HCT116 (cell line): ENCODE data around the gene RAP1A. TPM values are rescaled to one million over a fixed set of nuclear protein-coding genes. Genes with fewer than 3 reads are reported as not detected.

ENCODE experiments used
- ATAC-seq: fragments of 200-7000 bp; cut with Tn5 transposase; 2 replicates; pipeline ENCODE4 v1.9.1; 2020; ENCODE audit warnings: mild to moderate bottlenecking, moderate library complexity
- BruUV-seq: library from RNA; stranded (reverse); fragments of 400-500 nt; replicated peaks from 2 replicates; lab custom pipeline; 2021; lab: Mats Ljungman, UMichigan
- CTCF ChIA-PET: fragments of 300-600 bp; sonication (Branson Sonifier 250); formaldehyde crosslinking; loops from one replicate; lab custom pipeline; 2021; ENCODE audit warnings: antibody characterized with exemption; lab: Charles Lee
- POLR2A ChIA-PET: fragments of 300-600, 350-600 bp; sonication (Branson Sonifier 250); formaldehyde crosslinking; loops from one replicate; lab custom pipeline; 2021; ENCODE audit warnings: antibody characterized with exemption; lab: Charles Lee
- RAD21 ChIA-PET, 2 experiments: fragments of 300-600 bp; sonication (Branson Sonifier 250); formaldehyde crosslinking; loops; one replicate each; lab custom pipeline; 2023; ENCODE audit warnings: low total read pairs in 2 of 2; ENCODE audit not compliant: uncharacterized antibody in 2 of 2, unreplicated experiment in 2 of 2, low non-redundant PET in 1 of 2; lab: Charles Lee
- DNase-seq: peaks from one replicate; pipeline ENCODE4 v3.0.0-alpha.2; 2010; ENCODE audit warnings: low read depth, low spot score
- H2AFZ ChIP-seq: fragments of 200-600 bp; shearing (Covaris generic), sonication (generic); 2 replicates; pipeline ENCODE4 v1.6.1; 2017; ENCODE audit warnings: low read depth, mixed run types, mixed read lengths, antibody characterized with exemption, low read length; ENCODE audit not compliant: poor library complexity, severe bottlenecking
- H3K27ac ChIP-seq: 2 replicates; pipeline ENCODE4 v1.5.1; 2012; ENCODE audit warnings: low read depth, low read length
- H3K27me3 ChIP-seq: fragments of 200-600 bp; sonication (generic); 2 replicates; pipeline ENCODE4 v1.6.1; 2016; ENCODE audit warnings: mixed run types, low read length, mixed read lengths; ENCODE audit not compliant: insufficient read depth
- H3K36me3 ChIP-seq, 2 experiments: fragments of 200-500 bp in 1 of 2; fragments of 200-600 bp in 1 of 2; sonication (Bioruptor generic) in 1 of 2; sonication (generic) in 1 of 2; 2 replicates each; pipeline versions ENCODE4 v1.5.1 to v1.6.1; 2014 to 2016; ENCODE audit warnings: low read length in 2 of 2, inconsistent platforms in 1 of 2, mixed read lengths in 1 of 2, mixed run types in 1 of 2; ENCODE audit not compliant: insufficient read depth in 2 of 2, control insufficient read depth in 1 of 2
- H3K4me1 ChIP-seq, 2 experiments: fragments of 200-600 bp in 1 of 2; sonication (generic) in 1 of 2; 2 replicates each; pipeline versions ENCODE4 v1.5.1 to v1.6.1; 2012 to 2017; ENCODE audit warnings: low read length in 2 of 2, inconsistent platforms in 1 of 2, mild to moderate bottlenecking in 1 of 2, mixed read lengths in 1 of 2, mixed run types in 1 of 2, moderate library complexity in 1 of 2; ENCODE audit not compliant: insufficient read depth in 2 of 2, control insufficient read depth in 1 of 2
- H3K4me2 ChIP-seq: fragments of 200-600 bp; sonication (generic); 2 replicates; pipeline ENCODE4 v1.6.1; 2017; ENCODE audit warnings: mixed run types, low read length, mixed read lengths
- H3K4me3 ChIP-seq, 2 experiments: fragments of 200-600 bp in 1 of 2; sonication (generic) in 1 of 2; replicated peaks in 1 of 2; 2 replicates each; pipeline ENCODE4 v1.5.1; 2011 to 2016; ENCODE audit warnings: low read length in 2 of 2, control low read depth in 1 of 2, low read depth in 1 of 2, mild to moderate bottlenecking in 1 of 2, mixed read lengths in 1 of 2, mixed run types in 1 of 2
- H3K79me2 ChIP-seq: fragments of 200-600 bp; sonication (generic); 2 replicates; pipeline ENCODE4 v1.6.1; 2017; ENCODE audit warnings: mild to moderate bottlenecking, mixed run types, low read length, moderate library complexity, mixed read lengths; ENCODE audit not compliant: insufficient read depth
- H3K9ac ChIP-seq: fragments of 200-600 bp; sonication (generic); 2 replicates; pipeline ENCODE4 v1.6.1; 2016; ENCODE audit warnings: low read length, mixed read lengths
- H3K9me2 ChIP-seq: fragments of 200-600 bp; sonication (generic), shearing (Covaris generic); 2 replicates; pipeline ENCODE4 v1.6.1; 2017; ENCODE audit warnings: mixed run types, mild to moderate bottlenecking, moderate library complexity; ENCODE audit not compliant: insufficient read depth
- H3K9me3 ChIP-seq, 2 experiments: fragments of 200-500 bp in 1 of 2; fragments of 200-600 bp in 1 of 2; sonication (Bioruptor generic) in 1 of 2; sonication (generic) in 1 of 2; 2 replicates each; pipeline ENCODE4 v1.6.1; 2014 to 2017; ENCODE audit warnings: low read length in 2 of 2, mixed read lengths in 2 of 2, inconsistent platforms in 1 of 2, low read depth in 1 of 2, mild to moderate bottlenecking in 1 of 2, mixed run types in 1 of 2, moderate library complexity in 1 of 2; ENCODE audit not compliant: control insufficient read depth in 1 of 2, insufficient read depth in 1 of 2
- H4K20me1 ChIP-seq: fragments of 200-600 bp; sonication (generic), shearing (Covaris generic); 2 replicates; pipeline ENCODE4 v1.6.1; 2017; ENCODE audit warnings: mixed run types, mild to moderate bottlenecking, moderate library complexity; ENCODE audit not compliant: insufficient read depth
- CBX3 ChIP-seq: IDR thresholded peaks from 2 replicates; pipeline ENCODE4 v1.6.1; 2012; ENCODE audit warnings: low read depth
- CTCF ChIP-seq, 3 experiments: fragments of 200-600 bp in 1 of 3; sonication (generic) in 1 of 3; IDR thresholded peaks in 2 of 3; conservative IDR thresholded peaks in 1 of 3; 2 replicates each; pipeline ENCODE4 v1.5.1; 2012 to 2017; ENCODE audit warnings: low read depth in 2 of 3, low read length in 2 of 3, antibody characterized with exemption in 1 of 3, borderline replicate concordance in 1 of 3, control low read depth in 1 of 3, mild to moderate bottlenecking in 1 of 3, mixed read lengths in 1 of 3, mixed run types in 1 of 3, moderate library complexity in 1 of 3; ENCODE audit not compliant: insufficient read depth in 1 of 3
- EGR1 ChIP-seq: IDR thresholded peaks from 2 replicates; pipeline ENCODE4 v1.6.1; 2012; ENCODE audit warnings: low read depth
- ELF1 ChIP-seq: IDR thresholded peaks from 2 replicates; pipeline ENCODE4 v1.6.1; 2012; ENCODE audit warnings: low read depth, borderline replicate concordance
- EZH2 ChIP-seq: fragments of 200-600 bp; sonication (generic); IDR thresholded peaks from 2 replicates; pipeline ENCODE4 v1.6.1; 2017; ENCODE audit warnings: antibody characterized with exemption, mixed run types
- EZH2phosphoT487 ChIP-seq: fragments of 200-600 bp; IDR thresholded peaks from 2 replicates; pipeline ENCODE4 v1.6.1; 2018; ENCODE audit warnings: antibody characterized with exemption, borderline replicate concordance
- FOSL1 ChIP-seq: IDR thresholded peaks from 2 replicates; pipeline ENCODE4 v1.6.1; 2012; ENCODE audit warnings: low read depth
- JUND ChIP-seq: IDR thresholded peaks from 2 replicates; pipeline ENCODE4 v1.6.1; 2012
- MAX ChIP-seq: IDR thresholded peaks from 2 replicates; pipeline ENCODE4 v1.6.1; 2012
- POLR2A ChIP-seq: IDR thresholded peaks from 2 replicates; pipeline ENCODE4 v1.7.0; 2011; ENCODE audit warnings: borderline replicate concordance; ENCODE audit not compliant: insufficient read depth, insufficient read length; ENCODE audit errors: extremely low read depth
- REST ChIP-seq: IDR thresholded peaks from 2 replicates; pipeline ENCODE4 v1.6.1; 2012; ENCODE audit warnings: low read depth
- SIN3A ChIP-seq: IDR thresholded peaks from 2 replicates; pipeline ENCODE4 v1.6.1; 2012; ENCODE audit warnings: low read depth
- SP1 ChIP-seq: IDR thresholded peaks from 2 replicates; pipeline ENCODE4 v1.6.1; 2012; ENCODE audit warnings: low read depth
- SRF ChIP-seq: IDR thresholded peaks from 2 replicates; pipeline ENCODE4 v1.6.1; 2012; ENCODE audit warnings: low read depth
- TCF7L2 ChIP-seq: IDR thresholded peaks from 2 replicates; pipeline ENCODE4 v1.7.0; 2011; ENCODE audit warnings: borderline replicate concordance, inconsistent platforms; ENCODE audit not compliant: insufficient read depth, insufficient read length; ENCODE audit errors: extremely low read depth
- YY1 ChIP-seq: IDR thresholded peaks from 2 replicates; pipeline ENCODE4 v1.6.1; 2011; ENCODE audit warnings: low read length, low read depth, moderate library complexity, mild to moderate bottlenecking; ENCODE audit not compliant: insufficient replicate concordance; ENCODE audit errors: extremely low read depth
- ZBTB33 ChIP-seq: IDR thresholded peaks from 2 replicates; pipeline ENCODE4 v1.6.1; 2011; ENCODE audit warnings: mild to moderate bottlenecking, low read length, moderate library complexity; ENCODE audit not compliant: insufficient replicate concordance; ENCODE audit errors: extremely low read depth
- ZFX ChIP-seq: fragments of 450-650 bp; IDR thresholded peaks from 2 replicates; pipeline ENCODE4 v1.6.1; 2017
- ZNF274 ChIP-seq: fragments of 200-500 bp; sonication (Bioruptor generic); IDR thresholded peaks from 2 replicates; pipeline ENCODE4 v1.6.1; 2014; ENCODE audit warnings: mild to moderate bottlenecking, low read depth, low read length, inconsistent platforms
- intact Hi-C: fragments of 100-400 bp; cut with micrococcal nuclease; formaldehyde crosslinking; loops from 2 replicates; pipeline ENCODE4 v1.10.0; 2022
- total RNA-seq: library from RNA; stranded (reverse); gene quantifications from one replicate; pipeline ENCODE4 v1.2.1, GENCODE V29; 2021; ENCODE audit not compliant: unreplicated experiment

RAP1A gene
- total RNA-seq, 1 experiment from 2014 or later: 46.2 TPM

GRCh38 chr1:111602974-111603373 is 16.6 kb upstream of the RAP1A start:
- TF ChIP-seq MAX (no peak), ZFX (no peak), POLR2A (no peak), ELF1 (no peak), SIN3A (no peak), CTCF (IDR thresholded peaks at IDR 0.05 in 2 of 3, conservative IDR thresholded peaks at IDR 0.05 in 1 of 3; ENCODE audit: borderline replicate concordance in 1 of 3, insufficient read depth in 1 of 3, low read depth in 2 of 3, low read length in 2 of 3) (no peak), YY1 (no peak), JUND (no peak), EZH2 (no peak), SP1 (no peak), REST (no peak), CBX3 (no peak), TCF7L2 (no peak), ZBTB33 (no peak), EGR1 (no peak), EZH2phosphoT487 (no peak), ZNF274 (no peak), SRF (no peak), FOSL1 (no peak)
- no peaks in the 10 kb centered on the region for H4K20me1 ChIP-seq
- no TSS peak for BruUV-seq
- POLR2A ChIA-PET: no interaction called here
- H3K4me2 ChIP-seq: no peak overlapping the region
- intact Hi-C loops: no loop called here
- H2AFZ ChIP-seq: no peak overlapping the region
- no peak for ATAC-seq
- RAD21 ChIA-PET: no interaction called here
- H3K9me2 ChIP-seq: no peaks in the 10 kb centered on the region
- no peak overlapping the region for H3K27ac ChIP-seq
- H3K9ac ChIP-seq: no peak overlapping the region
- no peak overlapping the region for H3K4me3 ChIP-seq
- CTCF ChIA-PET: no interaction called here
- no peaks in the 10 kb centered on the region for H3K36me3 ChIP-seq
- no peaks in the 10 kb centered on the region for H3K4me1 ChIP-seq
- no peaks in the 10 kb centered on the region for H3K9me3 ChIP-seq
- no peak for DNase-seq
- H3K27me3 ChIP-seq: no peaks in the 10 kb centered on the region
- no peaks in the 10 kb centered on the region for H3K79me2 ChIP-seq
